ENCODE measurements around the gene UBR3.
"Not testable (repeated sequence)": the region's sequence is repeated elsewhere in the genome, so short reads cannot be mapped to it uniquely, and the experiment has no call there.

The UBR3 gene

DNA sequence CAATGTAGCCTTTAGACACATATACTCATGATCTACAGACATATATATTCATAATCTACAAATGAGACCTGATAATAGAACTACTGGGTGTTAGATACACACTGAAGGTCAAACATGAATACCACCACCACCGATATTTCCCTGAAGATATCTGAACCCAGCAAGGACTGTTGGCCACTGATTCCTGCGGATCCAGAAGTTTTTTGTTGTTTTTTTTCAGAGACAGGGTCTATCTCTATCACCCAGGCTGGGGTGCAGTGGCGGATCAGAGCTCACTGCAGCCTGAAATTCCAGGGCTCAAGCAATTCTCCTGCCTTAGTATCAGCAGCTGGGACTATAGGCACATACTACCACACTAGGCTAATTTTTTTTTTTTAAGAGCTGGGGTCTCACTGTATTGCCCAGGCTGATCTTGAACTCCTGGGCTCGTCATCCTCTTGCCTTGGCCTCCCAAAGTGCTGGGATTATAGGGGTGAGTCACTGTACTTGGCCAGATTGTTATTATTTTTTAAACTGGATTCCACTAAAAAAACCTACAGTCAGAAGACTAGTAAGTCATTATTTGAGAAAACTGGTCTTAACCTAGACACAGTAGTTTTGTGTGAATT, 4.4 kb upstream of the UBR3 start:
- no peak for DNase-seq

DNA sequence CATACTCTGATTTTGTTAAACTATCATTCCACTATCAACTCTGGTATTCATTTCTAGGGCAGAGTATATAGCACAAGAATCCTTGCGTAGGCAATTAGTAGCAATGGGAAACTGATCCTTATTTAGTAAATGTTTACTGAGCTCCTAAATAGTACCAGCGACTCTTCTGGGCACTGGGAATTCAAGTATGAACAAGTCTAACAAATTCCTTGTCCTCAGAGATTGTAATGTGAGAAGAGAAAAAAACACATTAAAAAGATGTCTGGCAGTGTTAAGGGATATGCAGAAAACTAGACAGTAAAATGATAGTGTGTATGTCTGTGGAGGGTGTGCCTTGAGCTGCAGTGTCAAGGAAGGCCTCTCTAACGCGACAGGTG, 3.3 kb upstream of the UBR3 start:
- DNase-seq: no peak

DNA sequence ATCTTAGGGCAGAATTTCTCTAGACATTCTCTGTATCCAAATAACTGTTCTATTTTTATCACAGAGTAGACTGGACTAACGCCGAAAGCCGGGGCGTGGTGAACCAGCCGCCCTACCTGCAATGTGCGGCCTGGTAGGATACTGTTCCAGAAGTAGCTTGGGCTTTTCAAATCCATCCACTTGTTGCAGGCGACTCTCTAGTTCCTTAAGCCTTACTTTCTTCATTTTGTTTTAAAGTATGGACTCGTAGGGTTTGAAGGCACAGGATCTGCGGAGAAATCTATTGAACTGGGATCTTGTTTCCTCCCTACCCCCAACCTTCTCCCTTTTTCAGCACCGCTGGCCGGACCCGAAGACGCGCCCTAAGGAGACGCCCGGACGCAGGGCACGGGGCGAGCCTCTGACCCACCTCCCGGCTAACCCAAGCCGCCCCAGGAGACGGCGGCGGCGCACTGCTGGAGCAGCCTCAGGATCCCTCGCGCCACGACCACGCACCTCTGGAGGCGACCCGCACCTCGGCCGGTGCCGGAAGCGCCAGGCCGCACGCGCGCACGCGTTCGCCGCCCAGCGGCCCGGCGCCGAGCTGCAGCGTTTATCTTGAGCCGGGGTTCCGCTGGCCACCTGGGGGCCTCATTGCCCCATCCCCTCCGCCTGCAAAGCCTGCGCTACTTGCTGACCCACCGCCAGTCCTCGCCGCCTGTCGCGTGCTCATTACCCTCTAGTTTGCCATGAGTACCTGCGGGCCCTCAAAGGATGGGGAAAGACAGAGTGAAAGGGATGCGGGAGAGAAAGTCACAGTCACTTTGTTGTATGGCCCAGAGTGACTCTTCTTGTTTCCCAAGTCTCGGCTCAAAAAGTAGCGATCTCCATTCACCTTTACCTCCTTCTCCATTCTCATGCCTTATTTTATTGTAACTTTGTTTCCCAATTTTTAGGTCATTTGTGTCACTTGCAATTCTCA, 2.6 kb upstream of the UBR3 start, which contains the start of gene METTL5:
Gene METTL5, minus strand, starts transcription at position 533 of the 961 bp plus-strand sequence. Its CDS starts 308 bp downstream, at position 225.
- no peak for DNase-seq

DNA sequence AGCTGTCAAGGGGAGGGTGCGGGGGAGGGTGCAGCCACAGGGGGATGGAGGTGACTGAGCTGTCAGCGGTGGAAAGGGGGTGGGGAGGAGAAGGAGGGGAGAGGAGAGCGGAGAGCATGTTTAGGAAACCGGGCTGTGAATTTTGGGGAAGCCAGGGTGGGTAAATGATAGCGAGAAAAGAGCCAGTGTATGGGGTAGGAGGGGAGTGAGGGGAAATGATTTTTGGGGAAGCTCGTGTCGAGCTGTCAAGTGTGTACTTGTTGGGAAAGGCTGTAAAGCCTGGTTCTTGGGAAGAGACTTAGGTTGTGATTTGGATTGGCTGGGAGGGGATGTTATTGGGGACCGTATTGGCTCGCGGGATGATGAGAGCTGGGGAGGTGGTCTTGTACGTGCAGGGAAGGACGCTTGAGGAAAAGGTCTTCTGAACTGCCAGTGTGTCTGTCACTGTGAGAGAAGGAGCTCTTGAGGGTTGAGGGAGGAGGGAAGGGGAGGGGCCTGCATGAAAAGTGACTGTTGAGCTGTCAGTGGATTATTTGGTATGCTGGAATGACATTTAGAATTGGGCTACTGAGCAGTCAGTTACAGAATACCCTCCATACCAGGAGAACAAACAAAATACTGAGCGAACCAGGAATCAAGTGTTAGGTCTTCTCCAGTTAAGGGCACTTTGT, 1.0 kb downstream of the UBR3 start:
- DNase-seq: no peak

DNA sequence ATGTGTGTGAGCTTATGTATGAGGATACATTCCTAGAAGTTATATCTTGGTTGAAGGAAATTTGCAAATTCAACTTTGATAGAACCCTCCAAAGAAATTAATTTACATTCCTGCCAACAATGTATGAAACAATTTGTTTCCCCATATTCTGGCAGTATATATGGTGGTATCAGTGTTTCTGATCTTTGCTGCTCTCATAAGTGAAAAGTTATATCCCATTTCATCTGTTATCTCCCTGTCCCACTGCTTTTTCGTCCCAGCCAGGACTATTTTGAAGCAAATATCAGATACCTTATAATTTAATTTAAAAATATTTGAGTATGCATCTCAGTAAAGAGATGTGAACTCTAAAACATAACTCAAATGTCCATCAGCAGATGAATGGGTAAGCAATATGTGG, 7.1 kb downstream of the UBR3 start:
- no peak for DNase-seq

DNA sequence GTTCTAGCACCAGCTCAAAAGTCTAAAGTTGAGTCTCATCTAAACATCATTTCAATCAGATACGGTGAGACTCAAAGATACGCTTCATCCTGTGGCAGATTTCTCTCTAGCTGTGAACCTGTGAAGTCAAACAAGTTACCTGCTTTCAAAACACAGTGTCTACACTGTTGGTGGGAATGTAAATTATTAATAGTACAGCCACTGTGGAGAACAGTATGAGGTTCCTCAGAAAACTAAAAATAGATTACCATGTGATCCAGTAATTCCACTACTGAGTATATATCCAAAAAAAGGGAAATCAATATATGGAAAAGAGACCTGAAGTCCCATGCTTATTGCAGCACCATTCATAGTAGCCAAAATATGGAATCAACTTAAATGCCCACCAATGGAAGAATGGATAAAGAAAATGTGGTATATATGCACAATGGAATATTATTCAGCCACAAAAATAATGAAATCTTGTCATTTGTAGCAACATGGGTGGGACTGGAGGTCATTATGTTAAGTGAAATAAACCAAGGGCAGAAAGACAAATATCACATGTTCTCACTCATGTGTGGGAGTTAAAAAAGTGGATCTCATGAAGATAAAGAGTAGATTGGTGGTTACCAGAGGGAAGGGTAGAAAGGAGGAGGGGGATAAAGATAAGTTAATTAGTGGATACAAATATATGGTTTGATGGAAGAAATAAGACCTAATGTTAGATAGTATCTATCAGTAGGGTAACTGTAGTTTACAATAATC, 11.7 kb downstream of the UBR3 start:
- DNase-seq: no peak

DNA sequence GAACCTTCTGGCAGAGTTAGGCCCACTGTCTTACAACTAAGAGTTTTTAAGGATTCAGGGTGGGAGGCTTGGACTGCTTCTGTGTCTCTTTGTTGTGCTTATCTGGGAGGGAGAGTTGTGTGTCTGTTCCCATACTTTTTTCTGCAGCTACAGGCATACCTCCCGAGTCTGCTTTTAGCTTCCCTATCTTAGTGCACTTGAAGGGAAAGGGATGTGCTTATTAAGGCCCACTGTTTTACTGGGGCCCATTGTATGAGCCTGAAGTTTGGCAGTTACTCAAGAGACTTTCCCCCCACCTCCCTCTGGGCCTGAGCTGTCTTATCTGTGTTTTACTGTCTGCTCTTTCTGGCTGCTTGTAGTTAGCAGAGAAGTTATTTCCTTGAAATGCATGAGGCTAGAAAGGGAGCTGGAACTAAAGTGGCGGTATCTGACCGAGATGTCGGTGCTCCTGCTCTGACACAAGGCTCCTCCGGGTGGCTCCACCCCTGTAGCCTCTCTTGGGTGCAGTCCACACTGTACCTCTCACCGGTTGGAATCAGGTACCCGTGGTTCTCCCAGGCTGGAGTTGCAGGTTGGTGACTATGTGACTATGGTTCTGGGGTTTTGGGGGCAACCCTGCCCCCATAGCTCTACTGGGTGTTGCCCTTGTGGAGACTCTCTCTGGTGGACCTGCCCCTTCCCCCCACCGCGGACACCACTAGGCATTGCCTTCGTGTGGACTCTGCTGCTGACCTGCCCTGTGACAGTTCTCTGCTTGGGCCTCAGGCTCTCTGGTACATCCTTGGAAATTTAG, 12.9 kb downstream of the UBR3 start:
- no peak for DNase-seq

DNA sequence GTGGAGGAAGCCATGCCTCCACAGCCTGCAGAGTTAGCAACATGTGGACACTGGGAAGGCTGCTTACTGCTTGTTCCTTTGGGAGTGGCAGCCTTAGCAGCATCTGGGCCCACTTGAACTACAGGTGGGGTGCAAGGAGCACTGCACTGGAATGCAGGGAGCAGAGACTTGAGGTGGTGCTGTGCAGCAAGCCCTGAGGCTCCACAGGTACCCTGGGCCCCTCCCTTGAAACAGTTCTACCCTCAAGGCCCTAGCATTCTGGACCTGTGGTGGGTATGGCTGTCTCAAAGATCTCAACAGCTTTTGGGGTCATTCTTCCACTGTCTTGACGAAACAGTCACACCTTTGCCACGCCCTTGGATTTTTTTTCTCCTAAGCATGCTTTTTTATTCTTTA, 13.5 kb downstream of the UBR3 start:
- no peak for DNase-seq

DNA sequence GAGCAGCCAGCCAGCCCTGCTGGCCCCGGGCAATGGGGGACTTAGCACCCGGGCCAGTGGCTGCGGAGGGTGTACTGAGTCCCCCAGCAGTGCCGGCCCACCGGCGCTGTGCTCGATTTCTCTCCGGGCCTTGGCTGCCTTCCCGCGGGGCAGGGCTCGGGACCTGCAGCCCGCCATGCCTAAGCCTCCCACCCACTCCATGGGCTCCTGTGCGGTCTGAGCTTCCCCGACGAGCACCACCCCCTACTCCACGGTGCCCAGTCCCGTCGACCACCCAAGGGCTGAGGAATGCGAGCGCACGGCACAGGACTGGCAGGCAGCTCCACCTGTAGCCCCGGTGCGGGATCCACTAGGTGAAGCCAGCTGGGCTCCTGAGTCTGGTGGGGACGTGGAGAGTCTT, 14.4 kb downstream of the UBR3 start:
- DNase-seq: not testable (repeated sequence)

DNA sequence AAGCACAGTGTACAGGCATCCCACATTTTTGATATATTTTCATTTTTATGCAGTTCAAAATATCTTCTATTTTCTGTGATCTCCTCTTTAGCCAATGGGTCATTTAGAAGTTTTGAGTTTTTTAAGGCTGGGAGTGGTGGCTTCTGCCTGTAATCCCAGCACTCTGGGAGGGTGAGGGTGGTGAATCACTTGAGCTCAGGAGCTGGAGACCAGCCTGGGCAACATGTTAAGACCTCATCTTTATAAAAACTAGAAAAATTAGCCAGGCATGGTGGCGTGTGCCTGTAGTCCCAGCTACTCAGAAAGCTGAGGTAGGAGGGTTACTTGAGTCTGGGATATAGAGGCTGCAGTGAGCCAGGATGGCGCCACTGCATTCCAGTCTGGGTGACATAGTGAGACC, 17.8 kb downstream of the UBR3 start:
- DNase-seq: no peak

DNA sequence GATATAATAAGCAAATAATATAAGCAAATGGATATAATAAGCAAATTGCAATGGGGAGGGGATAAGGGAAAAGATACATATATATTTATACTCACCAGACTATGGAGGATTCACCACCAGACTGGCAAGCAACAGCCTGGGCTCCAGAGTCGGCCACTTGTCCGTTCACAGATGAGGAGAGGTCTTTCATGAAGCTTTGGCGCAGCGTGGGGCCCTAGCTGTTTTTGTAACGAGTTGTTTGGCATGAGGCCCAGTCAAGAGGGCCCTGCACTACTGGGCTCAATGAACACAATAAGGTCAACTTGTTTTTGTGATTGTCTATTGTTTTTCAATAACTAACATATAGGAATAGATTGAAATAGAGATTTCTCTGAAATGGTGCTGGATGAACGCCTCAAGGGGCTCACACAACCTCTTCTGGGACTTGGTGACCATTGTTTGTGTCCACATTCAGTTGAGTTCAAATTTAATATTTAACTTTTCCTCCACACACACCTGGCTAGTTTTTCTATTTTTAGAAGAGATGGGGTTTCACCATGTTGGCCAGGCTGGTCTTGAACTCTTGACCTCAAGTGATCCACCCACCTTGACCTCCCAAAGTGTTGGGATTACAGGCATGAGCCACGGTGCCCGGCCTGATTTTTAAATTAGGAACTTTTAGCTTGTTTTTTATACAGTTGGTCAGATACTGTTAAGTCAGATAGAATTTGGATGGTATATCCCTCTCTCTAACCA, 21.9 kb downstream of the UBR3 start:
- DNase-seq: not testable (repeated sequence)

DNA sequence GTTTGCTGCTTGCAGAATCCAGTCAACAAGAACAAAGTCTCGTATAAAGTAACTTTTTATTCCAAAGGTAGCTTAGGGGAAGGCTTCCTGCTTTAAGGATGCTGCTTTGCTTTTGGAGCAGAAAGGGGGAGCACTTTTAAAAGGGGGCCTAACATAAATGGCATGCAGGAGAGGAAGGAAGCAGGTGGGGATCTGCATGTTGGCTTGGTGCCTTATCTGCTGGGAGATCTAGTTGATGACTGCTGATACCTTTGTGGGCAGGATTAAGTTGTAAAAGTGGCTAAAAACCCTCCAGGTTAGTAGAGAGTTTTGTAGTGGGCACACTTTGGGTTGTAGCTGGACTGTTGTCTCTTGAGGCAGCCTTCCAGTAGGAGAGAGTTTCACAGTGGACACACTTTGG, 22.5 kb downstream of the UBR3 start:
- no peak for DNase-seq

DNA sequence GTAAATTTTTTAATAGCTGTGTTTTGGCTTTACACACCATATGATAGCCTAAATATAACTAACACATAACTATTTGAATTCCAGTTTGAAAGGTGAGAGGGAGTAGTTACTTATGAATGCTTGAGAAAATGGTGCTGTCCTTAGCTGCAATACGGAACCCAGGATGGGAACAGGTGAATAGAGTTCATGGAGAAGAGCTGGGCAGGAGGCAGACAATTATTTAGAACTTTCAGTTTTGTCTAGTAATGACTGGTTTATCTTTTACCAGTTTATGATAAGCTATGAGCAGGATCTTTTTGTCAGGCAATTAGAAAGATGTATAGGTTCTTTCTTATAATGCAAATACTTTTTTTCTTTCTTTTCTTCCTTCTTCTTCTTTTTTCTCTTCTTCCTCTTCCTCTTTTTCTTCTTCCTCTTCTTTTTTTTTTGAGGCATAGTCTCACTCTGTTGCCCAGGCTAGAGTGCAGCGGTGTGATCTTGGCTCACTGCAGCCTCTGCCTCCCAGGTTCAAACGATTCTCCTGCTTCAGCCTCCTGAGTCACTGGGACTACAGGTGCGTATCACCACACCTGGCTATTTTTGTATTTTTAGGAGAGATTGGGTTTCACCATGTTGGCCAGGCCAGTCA, 25.9 kb downstream of the UBR3 start:
- DNase-seq: no peak

DNA sequence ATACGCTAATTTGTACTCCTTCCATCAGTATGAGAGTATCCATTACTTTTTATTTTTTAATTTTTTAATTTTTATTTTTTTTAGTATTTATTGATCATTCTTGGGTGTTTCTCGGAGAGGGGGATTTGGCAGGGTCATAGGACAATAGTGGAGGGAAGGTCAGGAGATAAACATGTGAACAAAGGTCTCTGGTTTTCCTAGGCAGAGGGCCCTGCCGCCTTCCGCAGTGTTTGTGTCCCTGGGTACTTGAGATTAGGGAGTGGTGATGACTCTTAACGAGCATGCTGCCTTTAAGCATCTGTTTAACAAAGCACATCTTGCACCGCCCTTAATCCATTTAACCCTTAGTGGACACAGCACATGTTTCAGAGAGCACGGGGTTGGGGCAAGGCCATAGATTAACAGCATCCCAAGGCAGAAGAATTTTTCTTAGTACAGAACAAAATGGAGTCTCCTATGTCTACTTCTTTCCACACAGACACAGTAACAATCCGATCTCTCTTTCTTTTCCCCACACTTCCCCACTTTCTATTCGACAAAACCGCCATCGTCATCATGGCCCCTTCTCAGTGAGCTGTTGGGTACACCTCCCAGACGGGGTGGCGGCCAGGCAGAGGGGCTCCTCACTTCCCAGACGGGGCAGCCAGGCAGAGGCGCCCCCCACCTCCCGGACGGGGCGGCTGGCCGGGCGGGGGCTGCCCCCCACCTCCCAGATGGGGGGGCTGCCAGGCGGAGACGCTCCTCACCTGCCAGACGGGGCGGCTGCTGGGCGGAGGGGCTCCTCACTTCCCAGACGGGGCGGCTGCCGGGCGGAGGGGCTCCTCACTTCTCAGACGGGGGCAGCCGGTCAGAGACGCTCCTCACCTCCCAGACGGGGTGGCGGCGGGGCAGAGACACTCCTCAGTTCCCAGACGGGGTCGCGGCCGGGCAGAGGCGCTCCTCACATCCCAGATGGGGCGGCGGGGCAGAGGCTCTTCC, 28.3 kb downstream of the UBR3 start:
- not testable (repeated sequence) for DNase-seq

DNA sequence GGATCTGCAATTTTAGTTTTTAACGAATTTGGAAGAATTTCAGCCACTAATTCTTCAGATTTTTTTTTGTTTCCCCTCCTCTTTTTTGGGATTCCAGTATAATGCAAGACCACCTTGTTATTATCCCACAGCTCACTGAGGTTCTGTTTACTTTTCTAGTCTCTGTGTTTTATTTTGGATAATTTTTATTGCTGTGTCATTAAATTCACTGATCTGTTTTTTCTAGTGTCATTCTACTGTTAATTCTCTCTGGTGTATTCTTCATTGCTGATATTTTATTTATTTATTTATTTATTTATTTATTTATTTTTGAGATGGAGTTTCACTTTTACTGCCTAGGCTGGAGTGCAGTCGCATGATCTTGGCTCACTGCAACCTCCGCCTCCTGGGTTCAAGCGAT, 32.2 kb downstream of the UBR3 start:
- no peak for DNase-seq

DNA sequence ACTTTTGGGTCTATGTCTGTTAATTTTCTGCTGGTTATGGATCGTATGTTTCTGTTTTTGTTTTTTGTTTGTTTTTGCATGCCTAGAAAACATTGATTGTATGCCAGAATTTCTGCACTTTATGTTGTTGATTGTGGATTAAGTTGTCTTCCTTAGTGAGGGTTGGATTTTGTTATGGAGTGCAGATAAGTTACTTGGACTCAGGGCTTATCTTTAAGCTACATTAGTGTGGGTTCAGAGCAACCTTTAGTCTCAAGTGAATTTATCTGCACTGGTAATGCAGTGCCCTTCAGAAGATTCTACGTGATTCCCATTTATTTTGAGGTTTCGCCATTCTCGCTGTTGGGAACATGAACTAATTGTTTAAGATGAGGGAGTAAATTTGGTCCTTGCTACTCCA, 32.9 kb downstream of the UBR3 start:
- DNase-seq: no peak

DNA sequence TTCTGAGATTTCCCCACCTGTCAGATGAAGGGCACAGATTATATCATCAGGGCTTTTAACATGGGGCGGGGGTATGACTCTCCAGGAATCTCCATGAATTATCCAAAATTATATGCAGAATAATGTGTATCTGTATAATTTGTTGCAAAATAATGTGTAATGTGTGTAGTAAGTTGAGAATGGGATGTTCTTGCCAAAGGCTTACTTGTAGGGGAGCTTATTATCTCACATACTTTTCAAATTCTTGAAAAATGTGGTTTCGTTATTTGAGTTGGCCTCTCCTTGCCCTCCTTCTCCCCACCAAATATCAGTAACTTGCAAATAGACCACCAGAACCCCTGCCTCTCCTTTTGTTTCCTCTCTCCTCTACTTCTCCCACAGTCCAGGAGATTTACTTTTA, 35.6 kb downstream of the UBR3 start:
- no peak for DNase-seq

DNA sequence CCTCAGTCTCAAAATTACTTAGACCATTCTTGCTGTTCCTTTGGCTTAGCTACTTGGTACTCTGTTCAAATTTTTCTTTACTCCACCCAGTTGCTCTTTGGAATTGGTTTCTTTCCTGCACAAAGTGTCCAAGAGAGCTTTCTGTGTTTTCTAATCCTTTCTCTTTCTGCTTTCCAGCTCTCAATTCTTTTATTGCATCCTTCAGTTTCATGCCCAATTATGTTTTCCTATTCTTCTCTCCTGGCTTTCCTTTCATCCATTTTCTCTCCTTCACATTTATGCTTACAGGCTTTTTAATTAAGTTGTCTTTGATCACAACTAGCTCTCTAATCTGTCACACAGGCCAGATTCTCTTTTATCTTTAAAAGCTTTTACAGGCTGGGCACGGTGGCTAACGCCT, 38.2 kb downstream of the UBR3 start:
- no peak for DNase-seq

DNA sequence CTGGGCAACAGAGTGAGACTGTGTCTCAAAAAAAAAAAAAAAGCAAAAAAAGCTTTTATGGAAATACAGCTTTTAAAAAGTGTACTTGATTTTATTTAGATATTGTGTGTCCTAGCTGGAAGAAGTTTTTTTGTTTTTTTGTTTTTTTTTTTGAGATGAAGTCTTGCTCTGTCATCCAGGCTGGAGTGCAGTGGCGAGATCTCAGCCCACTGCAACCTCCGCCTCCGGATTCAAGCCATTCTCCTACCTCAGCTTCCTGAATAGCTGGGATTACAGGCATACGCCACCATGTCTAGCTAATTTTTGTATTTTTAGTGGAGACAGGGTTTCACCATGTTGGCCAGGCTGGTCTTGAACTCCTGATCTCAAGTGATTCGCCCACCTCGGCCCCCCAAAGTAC, 39.0 kb downstream of the UBR3 start:
- DNase-seq: not testable (repeated sequence)

DNA sequence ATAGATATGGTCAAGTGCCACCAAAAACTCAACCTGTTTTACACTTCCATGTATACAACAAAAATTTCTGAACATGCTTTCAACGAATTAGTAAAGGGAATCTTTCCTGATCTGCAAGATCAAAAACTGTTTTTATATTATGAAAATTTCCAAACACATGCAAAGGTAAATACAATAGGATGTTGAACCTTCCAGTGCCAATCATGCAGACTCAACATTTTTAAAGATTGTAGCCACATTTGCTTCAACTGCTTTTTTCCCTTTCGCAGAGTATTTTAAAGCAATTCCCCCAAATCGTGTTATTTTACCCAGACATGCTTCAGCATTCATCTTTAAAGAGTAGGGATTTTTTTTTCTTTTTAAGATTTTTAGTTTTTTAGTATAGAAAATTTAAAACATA, 40.3 kb downstream of the UBR3 start:
- no peak for DNase-seq
